OCI-LY7 (cell line): Measurements from ENCODE around the gene LAMTOR2. TPM values are rescaled to one million over a fixed set of nuclear protein-coding genes. Genes with fewer than 3 reads are reported as not detected.

ENCODE experiments used
- BruUV-seq: library from RNA; stranded (reverse); fragments of 400-500 nt; replicated peaks from 2 replicates; lab custom pipeline; 2021; lab: Mats Ljungman, UMichigan
- CTCF ChIA-PET: fragments of 300-600 bp; sonication (Branson Sonifier 250); formaldehyde crosslinking; loops from one replicate; lab custom pipeline; 2022; ENCODE audit warnings: antibody characterized with exemption; ENCODE audit not compliant: unreplicated experiment; lab: Charles Lee
- POLR2A ChIA-PET: fragments of 300-600 bp; sonication (Branson Sonifier 250); formaldehyde crosslinking; loops from one replicate; lab custom pipeline; 2022; ENCODE audit warnings: antibody characterized with exemption; lab: Charles Lee
- DNase-seq: peaks from one replicate; pipeline ENCODE4 v3.0.0-alpha.2; 2015; ENCODE audit warnings: low spot score
- H2AFZ ChIP-seq: fragments of 200-600 bp; sonication (generic), shearing (Covaris generic); 2 replicates; pipeline ENCODE4 v1.6.1; 2014; ENCODE audit warnings: mild to moderate bottlenecking, antibody characterized with exemption, low read length, moderate library complexity
- H3K27ac ChIP-seq: fragments of 200-600 bp; sonication (generic); 2 replicates; pipeline ENCODE4 v1.5.1; 2014; ENCODE audit warnings: mixed run types, low read depth, mild to moderate bottlenecking, moderate library complexity, low read length, inconsistent platforms; ENCODE audit not compliant: poor library complexity, severe bottlenecking
- H3K36me3 ChIP-seq: fragments of 200-600 bp; sonication (generic); 2 replicates; pipeline ENCODE4 v1.6.1; 2014; ENCODE audit warnings: mild to moderate bottlenecking, antibody characterized with exemption, low read length, moderate library complexity, mixed read lengths; ENCODE audit not compliant: insufficient read depth
- H3K4me1 ChIP-seq: fragments of 200-600 bp; sonication (generic); 2 replicates; pipeline ENCODE4 v1.5.1; 2014; ENCODE audit warnings: mild to moderate bottlenecking, low read length; ENCODE audit not compliant: insufficient read depth, poor library complexity, severe bottlenecking
- H3K4me2 ChIP-seq: fragments of 200-600 bp; sonication (generic); 2 replicates; pipeline ENCODE4 v1.6.1; 2014; ENCODE audit warnings: mild to moderate bottlenecking, low read length
- H3K4me3 ChIP-seq: fragments of 200-600 bp; sonication (generic); 2 replicates; pipeline ENCODE4 v1.5.1; 2014; ENCODE audit warnings: mild to moderate bottlenecking, low read depth, low read length; ENCODE audit not compliant: poor library complexity, severe bottlenecking
- H3K79me2 ChIP-seq: fragments of 200-600 bp; sonication (generic); 2 replicates; pipeline ENCODE4 v1.6.1; 2016; ENCODE audit warnings: low read depth, mild to moderate bottlenecking, low read length, moderate library complexity, mixed read lengths; ENCODE audit not compliant: insufficient read depth
- H3K9me2 ChIP-seq: fragments of 200-600 bp; sonication (generic); 2 replicates; pipeline ENCODE4 v1.6.1; 2016; ENCODE audit warnings: mild to moderate bottlenecking, low read length, mixed read lengths; ENCODE audit not compliant: insufficient read depth
- H3K9me3 ChIP-seq: fragments of 200-600 bp; sonication (generic); 2 replicates; pipeline ENCODE4 v1.6.1; 2014; ENCODE audit warnings: mild to moderate bottlenecking, mixed run types, low read length, mixed read lengths
- H4K20me1 ChIP-seq: fragments of 200-600 bp; sonication (generic); 2 replicates; pipeline ENCODE4 v1.6.1; 2014; ENCODE audit warnings: mild to moderate bottlenecking, antibody characterized with exemption, low read length, moderate library complexity, mixed read lengths; ENCODE audit not compliant: insufficient read depth
- EZH2phosphoT487 ChIP-seq: fragments of 200-600 bp; sonication (generic); IDR thresholded peaks from 2 replicates; pipeline ENCODE4 v1.6.1; 2018; ENCODE audit warnings: low read depth, borderline replicate concordance, mild to moderate bottlenecking, mixed run types, antibody characterized with exemption, low read length, moderate library complexity, mixed read lengths
- intact Hi-C: fragments of 100-400 bp; cut with micrococcal nuclease; formaldehyde crosslinking; loops from one replicate; pipeline ENCODE4 v1.10.0; 2022; ENCODE audit not compliant: unreplicated experiment
- total RNA-seq, 2 experiments: library from RNA; depleted of rRNA in 1 of 2; stranded (reverse); fragments of >200 nt in 1 of 2; shearing (Covaris generic) in 1 of 2; gene quantifications; 2 replicates each; pipeline ENCODE4 v1.2.3, GENCODE V29; 2014 to 2022
- TF ChIP-seq, protein P1 (sequence below): fragments of 200-600 bp; sonication (generic); conservative IDR thresholded peaks from 2 replicates; pipeline ENCODE4 v1.5.1; 2014; ENCODE audit warnings: mild to moderate bottlenecking, antibody characterized with exemption, low read length, moderate library complexity, mixed read lengths

The LAMTOR2 gene
- total RNA-seq, 2 experiments from 2014 or later, result 55.2 to 71.3 TPM

DNA sequence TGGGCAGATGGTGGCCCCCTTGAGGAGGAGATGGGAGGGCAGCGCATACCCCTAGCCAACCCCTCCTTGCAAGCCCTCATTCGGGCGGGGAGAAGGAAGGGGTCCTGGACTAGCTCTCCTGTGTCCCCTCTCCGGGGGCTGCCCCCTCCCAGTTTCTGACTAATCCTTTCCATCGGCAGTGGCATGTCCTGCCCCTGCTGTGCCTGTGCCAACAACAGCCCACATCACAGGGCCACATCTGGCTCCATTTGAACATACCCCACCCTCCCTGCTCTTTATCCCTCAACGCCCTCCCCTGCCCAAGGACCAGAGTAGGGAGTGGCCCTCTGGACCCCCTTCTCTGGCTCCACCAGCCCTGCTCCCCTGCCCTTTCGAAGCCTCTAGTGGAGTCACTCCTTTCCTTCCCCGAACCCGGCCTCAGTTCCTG lies 49.0 kb downstream of the LAMTOR2 start:
- no peaks in the 10 kb centered on the region for H3K9me2 ChIP-seq
- CTCF ChIA-PET, result interaction anchor here (1.5 to 1.7 kb wide), 2 partner anchors 25 to 27 kb away, joined by 3 read pairs; no protein-coding TSS in a partner anchor
- no peaks in the 10 kb centered on the region for H3K9me3 ChIP-seq
- no peak overlapping the region for H3K4me3 ChIP-seq
- H2AFZ ChIP-seq, result no peak overlapping the region
- no TSS peak for BruUV-seq
- intact Hi-C loops, result no loop called here
- no peaks in the 10 kb centered on the region for H4K20me1 ChIP-seq
- no peak overlapping the region for H3K27ac ChIP-seq
- no peak for TF ChIP-seq EZH2phosphoT487
- TF ChIP-seq, protein P1, sequence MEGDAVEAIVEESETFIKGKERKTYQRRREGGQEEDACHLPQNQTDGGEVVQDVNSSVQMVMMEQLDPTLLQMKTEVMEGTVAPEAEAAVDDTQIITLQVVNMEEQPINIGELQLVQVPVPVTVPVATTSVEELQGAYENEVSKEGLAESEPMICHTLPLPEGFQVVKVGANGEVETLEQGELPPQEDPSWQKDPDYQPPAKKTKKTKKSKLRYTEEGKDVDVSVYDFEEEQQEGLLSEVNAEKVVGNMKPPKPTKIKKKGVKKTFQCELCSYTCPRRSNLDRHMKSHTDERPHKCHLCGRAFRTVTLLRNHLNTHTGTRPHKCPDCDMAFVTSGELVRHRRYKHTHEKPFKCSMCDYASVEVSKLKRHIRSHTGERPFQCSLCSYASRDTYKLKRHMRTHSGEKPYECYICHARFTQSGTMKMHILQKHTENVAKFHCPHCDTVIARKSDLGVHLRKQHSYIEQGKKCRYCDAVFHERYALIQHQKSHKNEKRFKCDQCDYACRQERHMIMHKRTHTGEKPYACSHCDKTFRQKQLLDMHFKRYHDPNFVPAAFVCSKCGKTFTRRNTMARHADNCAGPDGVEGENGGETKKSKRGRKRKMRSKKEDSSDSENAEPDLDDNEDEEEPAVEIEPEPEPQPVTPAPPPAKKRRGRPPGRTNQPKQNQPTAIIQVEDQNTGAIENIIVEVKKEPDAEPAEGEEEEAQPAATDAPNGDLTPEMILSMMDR, result no peak
- no peaks in the 10 kb centered on the region for H3K79me2 ChIP-seq
- POLR2A ChIA-PET, result no interaction called here
- H3K4me1 ChIP-seq, result peaks cover 11% of the 10 kb centered on the region
- H3K4me2 ChIP-seq, result no peak overlapping the region
- H3K36me3 ChIP-seq, result no peaks in the 10 kb centered on the region
- no peak for DNase-seq

DNA sequence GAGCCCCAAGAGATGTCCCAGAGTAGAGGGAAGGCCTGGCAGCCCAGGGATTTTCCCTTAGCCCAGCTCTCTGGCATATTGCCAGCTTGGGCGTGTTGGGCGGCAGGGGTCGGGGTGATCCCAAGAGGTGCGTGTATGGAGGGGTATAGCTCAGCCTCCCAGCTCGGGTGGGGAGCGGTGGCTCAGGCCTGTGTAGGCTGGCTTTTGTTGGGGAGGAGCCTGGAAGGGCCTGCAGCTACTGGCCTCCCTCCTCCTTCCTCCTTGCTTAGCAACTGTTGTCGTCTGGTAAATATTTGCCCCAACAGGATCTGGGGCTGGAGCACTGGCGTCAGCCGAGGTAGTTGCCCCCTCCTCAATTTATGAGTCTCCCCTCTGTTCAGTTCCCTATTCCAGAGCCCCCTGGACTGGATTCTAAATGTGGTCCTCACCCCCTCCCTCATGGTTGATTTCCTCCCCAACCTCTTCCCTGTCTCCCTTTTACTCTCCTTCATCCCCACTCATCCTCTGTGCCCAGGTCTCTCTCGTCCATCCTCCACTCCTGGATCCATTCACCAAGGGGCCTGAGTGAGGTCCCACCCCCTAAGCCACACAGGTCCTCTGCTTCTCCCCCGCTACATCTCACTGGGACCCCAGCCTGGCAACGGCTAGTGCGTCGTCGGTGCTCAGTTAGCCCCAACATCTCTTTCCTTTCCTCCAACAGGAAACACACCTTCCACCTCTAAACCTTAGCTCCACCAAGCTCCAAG lies 49.7 kb downstream of the LAMTOR2 start:
- intact Hi-C loops, result no loop called here
- BruUV-seq, result no TSS peak
- ChIA-PET POLR2A (no interaction called here), CTCF (interaction anchor here (1.7 kb wide), 1 partner anchor 24 kb away, joined by 3 read pairs; no protein-coding TSS in a partner anchor)
- TF ChIP-seq, protein P1, result no peak
- TF ChIP-seq EZH2phosphoT487, result no peak
- Histone ChIP-seq H3K4me3 (no peak overlapping the region), H3K4me1 (peaks cover 11% of the 10 kb centered on the region), H4K20me1 (no peaks in the 10 kb centered on the region), H2AFZ (no peak overlapping the region), H3K36me3 (no peaks in the 10 kb centered on the region), H3K9me2 (no peaks in the 10 kb centered on the region), H3K27ac (no peak overlapping the region), H3K4me2 (no peak overlapping the region), H3K9me3 (no peaks in the 10 kb centered on the region), H3K79me2 (no peaks in the 10 kb centered on the region)
- no peak for DNase-seq
